ENCODE results near the gene SCYGR7. TPM values are rescaled to one million over a fixed set of nuclear protein-coding genes. Genes with fewer than 3 reads are reported as not detected.
"Not testable (repeated sequence)": the region's sequence is repeated elsewhere in the genome, so short reads cannot be mapped to it uniquely, and the experiment has no call there.

The SCYGR7 gene
- total and polyA plus RNA-seq, 10 donors = not detected

- intact Hi-C loops (cut with DNase I; ENCODE audit: low total_unique reads) = no loop called here
- TF ChIP-seq POLR2A (IDR thresholded peaks at IDR 0.05) = no peak
- TF ChIP-seq POLR2AphosphoS5 (IDR thresholded peaks at IDR 0.05) = no peak
- no peak for TF ChIP-seq CTCF (IDR thresholded peaks at IDR 0.05 in 8 of 11, conservative IDR thresholded peaks at IDR 0.05 in 3 of 11)
- Histone ChIP-seq H3K9me3 (no peaks in the 10 kb centered on the region), H3K4me3 (no peak within 1 kb of the TSS), H3K36me3 (no peaks in the 10 kb centered on the region), H3K27me3 (replicated peaks in 1 of 7) (peaks cover 0 to 19% (median 0%) of the 10 kb centered on the region in 7 donors), H3K27ac (no peak within 1 kb of the TSS), H3K4me1 (no peaks in the 10 kb centered on the region)
- WGBS, 5 donors = 77 to 94% (median 89%) methylated on average over 15 of the region's 15 CpGs
- DNase-seq = no peak
Observed at GRCh38 chr2:227724394-227725039, 3.6 kb upstream of the SCYGR7 start, which contains the start of gene SCYGR6. TSS of gene SCYGR6 (minus strand) at chr2:227724757. CDS start at chr2:227724757, 0 bp downstream.

GRCh38 chr2:227739351-227739750 is 11.2 kb downstream of the SCYGR7 start:
- WGBS, 5 donors = 82 to 91% (median 85%) methylated on average over 14 of the region's 14 CpGs
- Histone ChIP-seq H3K36me3 (no peaks in the 10 kb centered on the region), H3K27ac (no peak overlapping the region), H3K27me3 (replicated peaks in 1 of 7) (peaks cover 0 to 4% (median 0%) of the 10 kb centered on the region in 7 donors), H3K9me3 (no peaks in the 10 kb centered on the region), H3K4me1 (no peaks in the 10 kb centered on the region), H3K4me3 (no peak overlapping the region)
- no peak for TF ChIP-seq CTCF (IDR thresholded peaks at IDR 0.05 in 8 of 11, conservative IDR thresholded peaks at IDR 0.05 in 3 of 11)
- TF ChIP-seq POLR2A (IDR thresholded peaks at IDR 0.05) = no peak
- TF ChIP-seq POLR2AphosphoS5 (IDR thresholded peaks at IDR 0.05) = no peak
- DNase-seq = no peak
- intact Hi-C loops (cut with DNase I; ENCODE audit: low total_unique reads) = no loop called here

- intact Hi-C loops (cut with DNase I; ENCODE audit: low total_unique reads) = not testable (repeated sequence)
Observed at GRCh38 chr2:227740705-227741104, 12.6 kb downstream of the SCYGR7 start.

GRCh38 chr2:227745594-227745993 is 17.5 kb downstream of the SCYGR7 start, which contains the start of gene SCYGR8:
TSS of gene SCYGR8 (plus strand) at chr2:227745894. CDS start at chr2:227745894, 0 bp downstream.
- TF ChIP-seq POLR2AphosphoS5 (IDR thresholded peaks at IDR 0.05) = no peak
- no peak for TF ChIP-seq CTCF (IDR thresholded peaks at IDR 0.05 in 8 of 11, conservative IDR thresholded peaks at IDR 0.05 in 3 of 11)
- no peak for TF ChIP-seq POLR2A (IDR thresholded peaks at IDR 0.05)
- intact Hi-C loops (cut with DNase I; ENCODE audit: low total_unique reads) = no loop called here
- DNase-seq = no peak

More at GRCh38 chr2:227740705-227741104, 12.6 kb downstream of the SCYGR7 start:
- H3K36me3 ChIP-seq; H3K27ac ChIP-seq; H3K4me3 ChIP-seq; DNase-seq; H3K4me1 ChIP-seq; H3K27me3 ChIP-seq (replicated peaks in 1 of 7); H3K9me3 ChIP-seq: not testable (repeated sequence)
- 75 to 83% (median 78%) methylated on average over 7 of the region's 7 CpGs for WGBS, 5 donors

More at GRCh38 chr2:227745594-227745993, 17.5 kb downstream of the SCYGR7 start, which contains the start of gene SCYGR8:
- Histone ChIP-seq H3K4me1 (no peaks in the 10 kb centered on the region), H3K9me3 (no peaks in the 10 kb centered on the region), H3K27ac (no peak within 1 kb of the TSS), H3K36me3 (no peaks in the 10 kb centered on the region), H3K27me3 (replicated peaks in 1 of 7) (peaks cover 0 to under 1% (median 0%) of the 10 kb centered on the region in 7 donors), H3K4me3 (no peak within 1 kb of the TSS)
- 82 to 97% (median 90%) methylated on average over 4 to 5 of the region's 9 CpGs for WGBS, 5 donors

Data from spleen (tissue), 11 donors.